Muscle of back (tissue), 10 donors: Measurements from ENCODE around the gene SLC27A4. TPM values are rescaled to one million over a fixed set of nuclear protein-coding genes. Genes with fewer than 3 reads are reported as not detected.

ENCODE experiments used
- polyA plus RNA-seq, 10 donors: library from polyadenylated mRNA; unstranded; fragments of 120-200 nt; gene quantifications; one replicate each; pipeline ENCODE4 v1.2.1, GENCODE V29; 2013; ENCODE audit not compliant: insufficient read length in 10 of 10

SLC27A4 gene
- polyA plus RNA-seq, 10 donors: 7.8 to 13.4 (median 10.7) TPM

Other genes with a start within 250 kb of the SLC27A4 start
- gene PTGES2, start 212.8 kb upstream of the SLC27A4 start, polyA plus RNA-seq: 10 to 100 TPM; 28.2 to 40.0 (median 36.1) TPM
- gene LCN2, start 191.1 kb upstream of the SLC27A4 start, polyA plus RNA-seq: 1 to 10 TPM in 1 of 10 donors, under 1 TPM in 9; 0.16 to 1.3 (median 0.68) TPM
- gene BBLN, start 180.3 kb upstream of the SLC27A4 start, polyA plus RNA-seq: 10 to 100 TPM; 19.9 to 33.8 (median 26.3) TPM
- gene CIZ1, start 149.0 kb upstream of the SLC27A4 start, polyA plus RNA-seq: 100 to 1,000 TPM in 4 of 10 donors, 10 to 100 TPM in 6; 84.8 to 128 (median 99.1) TPM
- 100 to 1,000 TPM in 1 of 10 donors, 10 to 100 TPM in 9; 32.0 to 119 (median 52.2) TPM for gene DNM1, start 137.1 kb upstream of the SLC27A4 start, polyA plus RNA-seq
- 100 to 1,000 TPM in 1 of 10 donors, 10 to 100 TPM in 9; 76.3 to 111 (median 90.5) TPM for gene GOLGA2, start 64.5 kb upstream of the SLC27A4 start, polyA plus RNA-seq
- 10 to 100 TPM; 17.9 to 26.9 (median 23.6) TPM for gene SWI5, start 64.3 kb upstream of the SLC27A4 start, polyA plus RNA-seq
- gene TRUB2, start 18.1 kb upstream of the SLC27A4 start, polyA plus RNA-seq: 10 to 100 TPM; 18.3 to 25.7 (median 21.9) TPM
- gene COQ4, start 17.7 kb upstream of the SLC27A4 start, polyA plus RNA-seq: 10 to 100 TPM; 18.6 to 39.2 (median 27.4) TPM
- 10 to 100 TPM; 47.6 to 72.9 (median 63.7) TPM for gene URM1, start 30.8 kb downstream of the SLC27A4 start, polyA plus RNA-seq
- 100 to 1,000 TPM in 6 of 10 donors, 10 to 100 TPM in 4; 75.4 to 137 (median 109) TPM for gene CERCAM, start 80.3 kb downstream of the SLC27A4 start, polyA plus RNA-seq
- 10 to 100 TPM; 22.1 to 35.1 (median 27.6) TPM for gene ODF2, start 115.5 kb downstream of the SLC27A4 start, polyA plus RNA-seq
- gene GLE1, start 164.2 kb downstream of the SLC27A4 start, polyA plus RNA-seq: 10 to 100 TPM; 16.5 to 22.3 (median 20.2) TPM
- gene SPTAN1, start 212.1 kb downstream of the SLC27A4 start, polyA plus RNA-seq: 100 to 1,000 TPM; 235 to 314 (median 273) TPM